ENCODE measurements around the gene MSANTD1. TPM values are rescaled to one million over a fixed set of nuclear protein-coding genes. Genes with fewer than 3 reads are reported as not detected.

The MSANTD1 gene
- total and polyA plus RNA-seq, 9 donors: 0.15 to 1.4 (median 0.87) TPM

- WGBS, 3 donors: 85 to 93% (median 92%) methylated on average over 35 of the region's 35 CpGs
- intact Hi-C loops (cut with DNase I): no loop called here
Measured at GRCh38 chr4:3261411-3262207, 12.7 kb downstream of the MSANTD1 start.

GRCh38 chr4:3262208-3263052 lies 13.5 kb downstream of the MSANTD1 start:
- intact Hi-C loops (cut with DNase I): no loop called here
- TF ChIP-seq POLR2A (IDR thresholded peaks at IDR 0.05) (no peak), CTCF (IDR thresholded peaks at IDR 0.05) (no peak), EP300 (IDR thresholded peaks at IDR 0.05) (no peak)
- H3K27ac ChIP-seq: no peak overlapping the region
- H3K9me3 ChIP-seq: no peaks in the 10 kb centered on the region
- 83 to 88% (median 86%) methylated on average over 23 of the region's 23 CpGs for WGBS, 3 donors
- no peaks in the 10 kb centered on the region for H3K36me3 ChIP-seq
- H3K4me1 ChIP-seq (ENCODE audit: insufficient read depth): no peaks in the 10 kb centered on the region
- no peaks in the 10 kb centered on the region for H3K27me3 ChIP-seq
- no peak overlapping the region for H3K4me3 ChIP-seq
- peak in 1 of 5 donors; percentile 10 for DNase-seq

More at GRCh38 chr4:3261411-3262207, 12.7 kb downstream of the MSANTD1 start:
- no peak overlapping the region for H3K27ac ChIP-seq
- DNase-seq: no peak
- H3K9me3 ChIP-seq: no peaks in the 10 kb centered on the region
- no peaks in the 10 kb centered on the region for H3K27me3 ChIP-seq
- no peak for TF ChIP-seq POLR2A (IDR thresholded peaks at IDR 0.05)
- no peak overlapping the region for H3K4me3 ChIP-seq
- no peaks in the 10 kb centered on the region for H3K4me1 ChIP-seq (ENCODE audit: insufficient read depth)
- no peaks in the 10 kb centered on the region for H3K36me3 ChIP-seq

GRCh38 chr4:3263053-3263875 lies 14.3 kb downstream of the MSANTD1 start:
- 81 to 83% (median 82%) methylated on average over 28 of the region's 28 CpGs for WGBS, 3 donors
- no peak overlapping the region for H3K27ac ChIP-seq
- H3K4me3 ChIP-seq: no peak overlapping the region
- H3K27me3 ChIP-seq: no peaks in the 10 kb centered on the region
- H3K4me1 ChIP-seq (ENCODE audit: insufficient read depth): no peaks in the 10 kb centered on the region
- no peaks in the 10 kb centered on the region for H3K36me3 ChIP-seq
- DNase-seq: peak in 1 of 5 donors; percentile 12
- no peaks in the 10 kb centered on the region for H3K9me3 ChIP-seq
- no peak for TF ChIP-seq CTCF (IDR thresholded peaks at IDR 0.05)
- TF ChIP-seq EP300 (IDR thresholded peaks at IDR 0.05): no peak
- TF ChIP-seq POLR2A (IDR thresholded peaks at IDR 0.05): no peak
- intact Hi-C loops (cut with DNase I): no loop called here

GRCh38 chr4:3263876-3264193 lies 14.9 kb downstream of the MSANTD1 start:
- no peaks in the 10 kb centered on the region for H3K9me3 ChIP-seq
- no peak overlapping the region for H3K4me3 ChIP-seq
- no peaks in the 10 kb centered on the region for H3K27me3 ChIP-seq
- H3K27ac ChIP-seq: no peak overlapping the region
- H3K36me3 ChIP-seq: no peaks in the 10 kb centered on the region
- no peaks in the 10 kb centered on the region for H3K4me1 ChIP-seq (ENCODE audit: insufficient read depth)
- no peak for DNase-seq
- WGBS, 3 donors: 63 to 73% (median 68%) methylated on average over 6 of the region's 6 CpGs
- TF ChIP-seq CTCF (IDR thresholded peaks at IDR 0.05): no peak
- TF ChIP-seq EP300 (IDR thresholded peaks at IDR 0.05): no peak
- TF ChIP-seq POLR2A (IDR thresholded peaks at IDR 0.05): no peak
- intact Hi-C loops (cut with DNase I): no loop called here

Data from ovary (tissue), 9 donors.